GM21515 (cell line): ENCODE results near the gene PPP2R5B.
A peak's percentile ranks its signal among the peaks of the same experiment; 100 is the strongest.

Source experiments
- ATAC-seq: cut with Tn5 transposase; IDR thresholded peaks from one replicate; pipeline ENCODE4 v1.9.1; 2021; ENCODE audit not compliant: unreplicated experiment

Gene PPP2R5B

DNA sequence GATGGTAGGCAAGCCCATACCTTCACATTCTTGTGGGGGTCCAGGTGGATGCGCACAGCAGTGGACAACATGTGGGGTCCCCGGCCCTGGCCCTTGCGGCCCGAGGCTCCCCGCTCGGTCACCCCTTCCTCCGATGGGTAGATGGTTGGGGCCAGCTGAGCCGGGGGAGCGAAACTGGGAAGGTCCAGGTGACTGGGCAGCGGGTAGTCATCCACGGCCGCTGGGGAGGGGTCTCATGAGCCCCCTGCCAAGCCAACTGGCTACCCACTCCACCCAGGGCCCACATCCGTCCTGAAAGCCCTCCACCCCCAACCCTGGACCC lies 18.2 kb upstream of the PPP2R5B start:
- ATAC-seq, result no peak

DNA sequence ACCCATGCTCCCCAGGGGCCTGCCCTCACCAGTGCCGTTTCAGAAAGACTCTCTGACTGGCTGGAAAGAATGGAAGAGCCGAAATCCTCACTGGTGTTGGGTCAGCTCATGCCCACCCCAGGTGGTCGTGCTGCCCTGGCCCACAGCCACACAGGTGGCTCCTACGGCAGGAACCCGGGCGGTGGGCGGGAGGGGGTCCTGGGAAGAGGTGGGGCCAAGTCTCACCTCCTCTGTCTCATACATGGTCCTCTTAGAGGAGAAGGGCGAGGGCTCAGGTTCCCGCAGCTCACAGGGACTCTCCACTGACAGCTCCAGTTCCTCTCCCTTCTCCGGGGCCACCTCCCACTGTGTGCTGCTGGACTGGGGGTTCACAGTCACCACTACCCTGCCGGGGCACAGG lies 15.7 kb upstream of the PPP2R5B start:
- ATAC-seq, result no peak

DNA sequence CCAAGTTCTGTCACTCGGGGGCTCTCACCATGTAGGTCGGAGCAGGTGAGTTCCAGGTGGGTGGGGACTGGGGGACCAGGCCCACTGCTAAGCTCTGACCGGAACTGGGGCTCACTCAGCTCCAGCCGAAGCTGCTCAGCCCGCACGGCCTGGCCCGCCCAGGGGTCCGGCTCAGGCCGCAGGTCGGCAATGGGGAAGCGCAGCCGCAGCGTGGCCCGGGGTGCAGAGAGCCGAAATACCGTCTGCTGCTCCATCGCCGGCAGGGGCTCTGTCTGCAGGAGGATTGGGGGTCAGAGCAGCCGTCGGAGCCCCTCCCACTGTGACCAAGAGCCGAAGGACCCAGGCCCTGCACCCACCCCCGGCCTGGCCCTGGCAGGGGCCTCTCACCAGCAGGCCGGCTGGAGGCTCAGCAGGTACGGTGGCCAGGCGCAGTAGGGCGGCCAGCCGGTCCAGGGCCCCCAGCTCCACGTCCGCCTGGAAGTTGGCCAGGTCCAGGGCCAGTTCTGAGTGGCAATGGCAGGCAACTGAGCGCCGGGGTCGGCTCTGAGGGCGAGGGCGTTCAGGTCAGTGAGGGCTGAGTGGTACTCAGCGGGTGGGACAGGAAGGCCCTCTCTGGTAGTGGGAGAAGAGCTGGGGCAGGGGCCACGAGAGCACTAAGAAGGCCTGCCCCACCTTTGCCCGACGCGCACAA lies 14.7 kb upstream of the PPP2R5B start:
- ATAC-seq, result no peak

DNA sequence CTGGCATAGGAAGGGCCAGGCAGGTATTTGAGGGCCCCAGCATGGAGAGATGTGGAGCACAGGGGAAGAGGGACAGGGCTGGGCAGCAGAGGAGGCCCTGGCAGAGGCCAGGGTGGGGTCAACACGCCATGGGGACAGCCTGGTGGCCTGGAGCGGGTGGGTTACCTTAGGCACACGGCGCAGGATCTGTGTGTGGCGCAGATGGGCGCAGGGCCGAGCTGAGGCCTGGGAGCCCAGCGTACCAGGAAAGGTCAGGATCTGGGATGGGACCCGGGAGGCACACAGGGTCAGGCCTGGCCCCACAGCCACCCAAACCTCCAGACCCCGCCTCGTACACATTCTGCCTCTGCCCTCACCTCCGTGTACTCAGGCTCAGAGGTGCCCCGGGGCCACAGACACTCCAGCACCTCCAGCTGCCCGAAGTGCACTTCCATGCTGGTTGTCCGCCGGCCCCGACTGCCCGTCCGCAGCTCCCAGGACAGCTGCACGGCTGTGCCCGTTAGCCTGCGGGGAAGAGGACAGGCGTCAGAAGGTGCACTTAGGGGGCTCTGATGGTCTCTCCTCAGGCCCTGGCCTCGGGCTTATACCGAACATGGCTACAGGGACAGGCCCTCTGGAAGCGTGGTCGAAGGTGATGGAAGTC lies 13.9 kb upstream of the PPP2R5B start:
- ATAC-seq, result no peak

DNA sequence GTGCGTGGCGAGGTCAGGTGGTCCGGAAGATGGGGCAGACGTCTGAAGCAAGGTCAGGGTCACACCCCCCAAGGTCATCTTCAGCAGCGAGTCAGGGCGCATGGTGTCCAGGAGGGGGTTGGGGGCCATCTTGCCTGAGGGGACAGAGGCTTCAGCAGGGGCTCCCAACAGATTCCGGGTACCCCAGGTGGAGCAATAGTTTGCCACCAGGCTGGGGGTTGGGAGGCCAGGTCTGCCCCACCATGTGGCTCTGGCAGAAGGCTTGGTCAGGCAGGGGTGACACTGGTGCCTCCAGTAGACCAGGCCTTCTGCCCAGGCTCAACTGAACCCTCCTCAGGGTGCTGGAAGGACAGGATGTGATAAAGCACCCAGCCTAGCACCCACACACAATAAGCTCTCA lies 13.3 kb upstream of the PPP2R5B start:
- ATAC-seq, result no peak

DNA sequence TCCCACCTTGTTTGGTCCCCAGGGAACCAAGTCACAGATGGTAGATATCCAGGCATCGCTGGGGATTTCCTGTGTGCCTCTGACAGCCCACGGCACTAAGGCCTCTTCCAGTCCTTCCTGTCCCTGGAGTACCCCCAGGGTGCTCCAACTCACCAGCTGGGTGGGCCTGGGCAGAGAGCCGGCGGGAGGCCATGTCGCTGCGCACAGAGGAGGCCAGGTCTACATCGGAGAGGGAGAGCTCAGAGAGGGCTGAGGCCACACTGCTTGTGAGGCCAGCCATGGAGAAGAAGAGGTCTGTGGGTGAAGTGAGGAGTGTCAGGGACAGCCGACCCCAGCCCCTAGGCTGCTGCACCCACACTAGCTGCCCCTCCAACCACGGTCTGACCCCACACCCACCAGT lies 12.8 kb upstream of the PPP2R5B start:
- ATAC-seq, result no peak

DNA sequence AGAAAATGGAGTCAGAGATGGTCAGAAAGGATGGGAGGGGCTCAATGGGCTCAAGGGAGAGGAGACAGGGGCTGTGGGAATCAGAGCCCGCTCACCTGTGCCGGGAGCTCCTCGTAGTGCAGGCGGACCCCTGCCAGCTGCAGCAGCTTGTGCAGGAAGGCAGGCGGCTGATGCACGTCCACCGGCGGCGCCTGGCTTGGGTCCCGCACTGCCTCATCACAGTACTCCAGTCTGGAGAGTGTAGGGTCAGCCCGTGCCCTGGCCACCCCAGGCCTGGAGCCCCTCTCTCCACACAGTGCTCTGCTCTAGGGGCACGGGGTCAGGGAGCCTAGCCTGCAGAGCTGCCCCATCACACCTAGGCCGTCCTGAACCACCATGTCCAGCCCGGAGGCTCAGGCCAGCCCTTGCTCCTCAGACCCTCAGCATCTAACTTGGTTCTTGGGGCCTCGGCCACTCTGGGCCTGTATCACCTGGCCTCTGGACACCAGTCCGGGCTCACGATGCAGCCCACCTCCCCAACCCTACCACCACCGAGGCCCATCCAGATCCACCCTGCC lies 11.2 kb upstream of the PPP2R5B start:
- no peak for ATAC-seq

DNA sequence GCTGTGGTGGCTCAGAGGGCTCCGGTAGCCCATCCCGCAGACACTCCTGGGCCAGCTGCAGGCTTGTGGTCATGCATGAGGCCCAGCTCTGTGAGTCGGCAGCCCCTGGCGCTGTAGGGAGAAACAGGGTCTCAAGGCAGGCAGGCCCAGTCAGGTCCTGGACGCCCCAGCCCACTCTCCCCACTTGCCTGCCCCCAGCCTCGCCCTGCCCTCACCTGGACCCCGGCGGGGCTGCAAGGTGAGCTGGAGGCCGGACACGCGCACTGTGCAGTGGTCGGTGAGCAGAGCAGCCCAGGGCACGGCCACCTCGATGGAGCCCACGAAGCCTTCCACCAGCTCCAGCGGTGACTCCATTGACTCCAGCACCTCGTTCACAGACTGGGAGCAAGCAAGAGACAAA lies 10.4 kb upstream of the PPP2R5B start:
- no peak for ATAC-seq

DNA sequence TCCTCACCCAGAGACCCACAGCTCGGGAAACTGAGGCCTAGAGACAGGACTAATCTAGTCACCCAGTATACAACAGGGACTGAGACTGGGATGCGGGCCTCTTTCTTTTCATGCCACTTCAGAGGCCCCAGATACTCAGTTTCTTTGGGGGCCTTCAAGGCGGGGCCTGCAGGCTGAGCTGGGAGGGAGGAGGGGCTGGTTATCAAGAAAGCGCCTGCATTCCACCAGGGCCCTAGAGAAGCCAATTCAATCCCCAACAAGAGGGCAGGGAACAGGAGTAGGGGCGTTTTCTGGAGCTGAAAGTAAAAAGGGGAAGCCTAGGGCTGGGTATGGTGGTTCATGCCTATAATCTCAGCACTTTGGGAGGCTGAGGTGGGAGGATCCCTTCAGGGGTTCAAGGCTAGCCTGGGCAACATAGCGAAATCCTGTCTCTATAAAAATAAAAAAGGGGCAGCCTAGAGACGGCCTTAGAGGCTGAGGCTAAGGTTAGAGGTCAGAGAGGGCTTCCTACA lies 9.1 kb upstream of the PPP2R5B start:
- ATAC-seq, result no peak

DNA sequence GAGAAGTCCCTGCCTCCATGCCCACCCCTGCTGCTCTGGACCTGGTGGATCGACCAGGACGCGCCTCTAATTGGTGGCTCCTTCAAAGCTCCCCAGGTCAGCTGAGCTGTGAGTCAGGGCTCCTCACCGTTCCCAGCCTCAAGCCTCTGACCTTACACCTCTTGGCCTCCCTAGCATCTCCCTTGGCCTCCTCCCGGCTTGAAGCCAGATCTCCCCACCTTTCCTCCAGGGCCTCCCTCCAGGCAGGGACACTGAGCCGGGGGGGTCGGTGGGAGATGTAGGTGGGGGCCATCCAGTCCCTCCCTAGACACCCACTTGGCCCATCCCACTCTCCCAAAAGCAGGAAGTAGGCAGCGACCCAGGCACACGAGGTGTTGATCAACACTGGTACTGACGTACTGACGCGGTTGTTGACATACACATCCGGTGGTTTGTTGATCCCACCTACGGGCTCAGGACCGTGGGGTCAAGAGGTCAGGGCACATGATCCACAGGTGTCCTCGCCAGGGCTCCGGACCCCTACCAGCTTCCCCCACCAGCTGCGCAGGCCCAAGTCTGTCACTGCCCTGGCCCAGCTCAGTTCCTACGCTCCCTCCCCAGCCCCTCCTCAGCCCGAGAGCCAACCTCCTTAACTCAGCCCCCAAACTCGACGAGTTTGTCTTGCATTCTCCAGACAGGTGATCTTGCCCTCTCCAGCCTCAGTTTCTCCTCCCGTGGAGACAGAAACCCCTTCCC lies 8.3 kb upstream of the PPP2R5B start:
- peak; percentile 11 for ATAC-seq

DNA sequence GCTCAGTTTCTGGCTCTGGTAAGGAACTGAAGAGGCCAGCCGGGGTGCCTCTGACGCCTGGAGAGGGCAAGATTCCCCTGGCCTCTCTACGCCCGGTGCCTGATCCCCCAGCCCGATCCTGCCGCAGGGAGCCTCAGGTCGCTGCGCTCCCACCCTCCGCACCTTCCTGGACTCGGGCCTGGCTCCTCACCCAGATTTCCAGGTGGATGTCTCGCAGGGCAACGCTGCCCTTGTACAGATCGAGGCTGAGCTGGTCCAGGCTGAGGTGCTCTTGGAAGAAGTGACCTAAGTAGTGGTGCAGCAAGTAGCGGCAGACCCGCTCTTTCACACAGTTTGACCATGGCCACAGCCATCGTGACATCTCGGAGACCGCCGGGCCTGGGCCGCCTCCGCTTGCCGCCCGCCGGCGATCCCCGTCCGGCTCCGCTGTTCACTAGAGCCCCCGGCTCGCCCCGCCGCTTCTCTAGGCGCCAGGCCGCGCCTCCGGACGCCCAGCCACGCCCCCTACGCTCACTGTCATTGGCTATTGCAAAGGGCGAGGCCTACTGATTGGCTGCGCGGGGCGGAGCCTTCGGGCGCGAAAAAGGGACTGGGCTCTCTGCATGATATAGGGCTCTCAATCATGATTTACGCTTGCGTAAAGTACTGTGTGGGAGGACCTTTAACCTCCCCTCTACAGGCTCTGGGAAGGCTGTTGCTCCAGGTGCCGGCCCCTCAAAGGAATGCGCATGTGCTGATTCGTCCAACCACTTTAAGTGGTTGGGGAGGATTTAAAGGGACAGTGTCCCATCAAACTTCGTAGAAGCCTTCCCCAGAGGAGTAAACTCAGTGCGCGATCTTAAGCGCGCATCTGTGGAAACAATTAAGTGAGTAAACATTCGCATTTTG lies 7.5 kb upstream of the PPP2R5B start, which contains the start of gene ATG2A:
Gene ATG2A (minus strand): TSS at position 435 of the 888 bp plus-strand sequence. CDS start 74 bp downstream, at position 361.
- ATAC-seq, result peak; percentile 87

DNA sequence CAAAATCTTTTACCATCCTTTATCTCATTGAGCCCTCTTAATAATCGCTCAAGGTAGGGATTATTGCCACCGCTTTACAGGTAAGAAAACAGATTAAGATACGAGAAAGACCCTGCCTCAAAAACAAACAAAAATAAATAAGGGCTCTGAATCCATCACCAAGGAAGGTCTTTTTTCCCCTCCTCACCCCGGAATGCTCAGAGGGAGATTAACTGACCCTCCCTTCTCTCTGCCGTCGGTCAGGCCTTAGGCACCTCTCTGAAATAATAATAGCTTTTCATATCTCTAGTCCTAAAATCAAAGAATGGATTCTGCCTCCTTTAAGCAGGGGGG lies 6.9 kb upstream of the PPP2R5B start:
- no peak for ATAC-seq

DNA sequence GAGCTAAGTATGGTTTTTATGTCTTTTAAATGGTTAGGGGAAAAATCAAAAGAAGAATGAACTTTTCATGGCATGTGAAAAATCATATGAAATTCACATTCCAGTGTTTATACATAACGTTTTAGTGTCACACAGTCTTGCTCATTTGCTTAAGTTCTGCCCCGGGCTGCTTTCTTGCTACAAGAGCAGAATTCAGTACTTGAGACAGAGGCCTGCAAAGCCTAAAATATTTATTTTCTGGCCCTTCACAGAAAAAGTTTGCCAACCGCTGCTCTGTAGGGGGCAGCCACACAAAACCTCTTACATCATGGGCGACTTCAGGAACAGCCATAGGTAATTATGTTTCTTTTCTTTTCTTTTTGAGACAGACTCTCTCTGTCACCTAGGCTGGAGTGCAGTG lies 6.5 kb upstream of the PPP2R5B start:
- ATAC-seq, result no peak

DNA sequence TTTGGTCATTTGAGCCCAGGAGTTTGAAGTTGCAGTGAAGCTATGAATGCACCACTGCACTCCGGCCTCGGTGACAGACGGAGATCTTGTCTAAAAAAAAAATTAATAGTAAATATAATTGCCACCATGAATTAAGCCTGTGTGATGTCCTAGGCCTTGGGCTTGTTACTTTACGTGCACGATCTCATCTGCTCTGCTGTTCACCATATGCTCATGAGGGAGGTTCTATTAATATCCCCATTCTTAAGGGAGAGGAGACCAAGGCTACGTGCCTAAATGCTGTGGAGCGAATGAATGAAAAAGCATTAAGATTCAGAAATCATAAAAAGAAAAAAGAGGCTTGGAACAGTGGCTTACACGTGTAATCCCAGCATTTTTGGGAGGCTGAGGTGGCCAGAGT lies 4.9 kb upstream of the PPP2R5B start:
- ATAC-seq, result no peak

DNA sequence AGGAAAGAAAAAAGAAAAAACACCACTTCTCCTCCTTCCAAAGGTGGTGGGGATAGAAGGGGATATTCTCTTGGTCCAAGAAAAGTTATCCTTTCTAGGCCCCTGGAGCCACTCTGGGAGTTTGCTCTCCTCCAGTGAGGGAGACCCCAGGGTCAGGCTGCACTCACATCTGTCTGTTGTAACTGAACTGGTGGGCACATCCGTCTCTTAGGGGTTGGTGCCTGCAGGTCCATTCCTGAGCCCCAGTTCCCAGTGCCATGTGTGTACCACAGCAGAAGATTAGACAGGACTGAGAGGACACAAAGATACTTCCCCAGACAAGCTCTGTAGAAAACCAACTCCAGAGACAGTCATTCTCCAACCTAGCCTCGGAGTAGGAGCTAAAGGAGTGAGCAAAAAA lies 4.4 kb upstream of the PPP2R5B start:
- no peak for ATAC-seq

DNA sequence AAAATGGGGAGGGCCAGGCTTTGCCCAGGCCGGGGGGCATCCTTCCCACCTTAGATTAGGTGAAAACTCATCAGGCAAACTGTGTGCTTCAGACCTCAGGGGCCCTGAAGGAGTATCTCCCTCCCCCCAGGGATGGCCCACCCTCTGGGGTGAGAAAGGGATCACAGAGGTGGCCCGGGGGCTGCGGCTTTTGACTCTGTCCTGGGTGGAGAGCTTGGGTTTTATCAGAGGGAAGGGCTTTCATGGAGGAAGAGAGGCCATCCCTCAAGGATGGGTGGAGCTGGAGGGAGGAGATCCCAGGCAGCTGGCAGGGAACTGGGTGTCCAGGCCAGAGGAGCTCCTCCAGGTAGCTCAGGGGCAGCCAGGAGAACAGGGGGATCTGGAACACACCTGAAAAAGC lies 3.1 kb upstream of the PPP2R5B start:
- ATAC-seq, result no peak

DNA sequence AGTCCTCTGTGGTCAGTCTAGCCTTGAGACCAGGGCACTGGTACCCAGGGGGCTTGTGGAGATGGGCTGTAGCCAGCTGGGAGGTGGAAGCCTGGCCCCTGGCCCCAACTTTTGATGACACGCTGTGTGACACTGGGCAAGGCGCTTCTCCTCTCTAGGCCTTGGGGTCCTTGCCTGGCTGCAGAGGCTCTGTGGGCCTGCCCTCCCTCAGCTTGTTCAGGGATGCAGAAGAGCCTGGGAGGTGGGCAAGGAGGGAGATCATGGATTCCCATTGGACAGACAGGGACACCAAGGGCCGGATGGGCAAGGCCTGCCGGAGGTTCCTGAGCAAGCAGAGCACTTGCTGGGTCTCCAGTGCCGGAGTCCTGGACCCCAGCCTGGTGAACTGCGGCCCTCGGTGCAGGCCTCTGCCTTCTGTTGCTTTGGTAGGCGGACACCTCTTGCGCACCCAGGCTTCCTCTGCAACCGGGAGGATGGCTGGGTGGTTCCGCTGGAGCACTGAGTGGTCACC lies 1.3 kb upstream of the PPP2R5B start:
- no peak for ATAC-seq

DNA sequence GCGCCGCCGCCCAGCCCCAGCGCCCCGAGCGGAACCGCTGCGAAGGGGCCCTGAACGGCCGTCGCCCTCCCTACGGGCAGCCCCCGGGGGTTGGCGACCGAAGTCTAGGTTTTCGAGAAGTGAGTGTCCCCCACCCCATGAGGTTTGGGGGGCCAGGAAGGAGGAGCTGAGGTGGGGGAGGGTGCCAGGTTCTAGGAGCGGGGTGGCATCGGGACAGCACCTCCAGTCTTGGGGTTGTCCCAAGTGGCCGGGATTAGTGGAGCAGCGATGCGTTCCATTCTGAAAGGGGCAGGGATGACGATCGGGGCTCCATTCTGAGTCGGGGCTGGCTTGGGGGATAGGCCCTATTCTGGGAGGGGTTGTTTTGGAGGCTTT lies 408 bp downstream of the PPP2R5B start:
- ATAC-seq, result peak; percentile 5

DNA sequence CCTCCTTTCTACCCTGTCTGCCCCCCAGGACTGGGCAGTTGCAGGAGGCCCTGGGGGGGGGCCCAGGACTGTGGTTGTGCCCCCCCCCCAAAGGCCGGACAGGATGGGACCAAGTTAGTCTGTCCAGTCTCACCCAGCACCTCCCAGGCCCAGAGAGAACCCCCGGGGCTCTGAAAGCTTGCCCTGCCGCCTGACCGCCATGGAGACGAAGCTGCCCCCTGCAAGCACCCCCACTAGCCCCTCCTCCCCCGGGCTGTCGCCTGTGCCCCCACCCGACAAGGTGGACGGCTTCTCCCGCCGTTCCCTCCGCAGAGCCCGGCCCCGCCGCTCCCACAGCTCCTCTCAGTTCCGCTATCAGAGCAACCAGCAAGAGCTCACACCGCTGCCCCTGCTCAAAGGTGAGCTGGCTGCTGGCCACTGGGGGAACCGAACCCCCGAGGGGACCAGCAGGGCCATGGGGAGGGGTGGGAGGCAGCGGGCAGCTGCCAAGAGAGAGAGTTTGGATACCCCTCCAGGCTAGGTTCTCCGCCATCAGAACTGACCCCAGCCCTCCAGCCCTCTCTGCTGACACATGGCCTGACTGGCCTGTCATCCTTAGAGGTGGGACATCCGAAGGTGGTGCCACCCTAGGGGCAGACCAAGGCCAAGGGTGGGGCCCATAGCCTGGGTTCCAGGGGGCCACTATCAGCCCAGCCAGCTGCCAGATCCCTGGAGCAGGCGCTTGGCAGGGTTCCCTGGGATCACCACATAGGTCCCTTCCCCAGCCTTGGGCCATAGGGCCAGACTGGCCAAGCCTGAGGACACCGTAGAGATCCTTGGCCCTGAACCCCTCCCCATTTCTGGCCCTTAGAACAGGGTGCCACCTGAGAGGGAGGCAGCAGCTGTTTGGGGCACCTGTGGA lies 1.3 kb downstream of the PPP2R5B start:
- no peak for ATAC-seq

DNA sequence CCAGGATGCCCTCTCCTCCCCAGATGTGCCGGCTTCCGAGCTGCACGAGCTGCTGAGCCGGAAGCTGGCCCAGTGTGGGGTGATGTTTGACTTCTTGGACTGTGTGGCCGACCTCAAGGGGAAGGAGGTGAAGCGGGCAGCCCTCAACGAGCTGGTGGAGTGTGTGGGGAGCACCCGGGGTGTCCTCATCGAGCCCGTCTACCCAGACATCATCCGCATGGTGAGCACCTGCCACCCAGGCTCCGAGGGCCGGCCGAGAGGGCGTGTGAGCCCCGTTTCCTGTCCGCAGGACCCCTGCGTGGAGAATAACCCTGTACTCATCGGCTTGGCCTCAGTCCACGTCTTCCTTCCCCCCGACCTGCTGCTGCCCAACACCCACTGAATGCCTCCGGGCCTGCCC lies 2.2 kb downstream of the PPP2R5B start:
- ATAC-seq, result no peak
